Gastrocnemius medialis (tissue), 4 donors: ENCODE results near the gene SIK3.

ENCODE experiments used
- CTCF ChIP-seq, 5 experiments: fragments of 450-650 bp in 3 of 5; fragments of 200-600 bp in 2 of 5; sonication (generic) in 2 of 5; IDR thresholded peaks in 4 of 5; conservative IDR thresholded peaks in 1 of 5; 1 replicate in 4 of 5; 2 replicates in 1 of 5; pipeline ENCODE4 v1.5.1; 2016 to 2019; ENCODE audit warnings: antibody characterized with exemption in 5 of 5, mild to moderate bottlenecking in 3 of 5, moderate library complexity in 3 of 5
- POLR2A ChIP-seq, 2 donors: fragments of 450-650 bp; IDR thresholded peaks; one replicate each; pipeline ENCODE4 v1.6.1; 2017; ENCODE audit warnings: antibody characterized with exemption in 2 of 2, mild to moderate bottlenecking in 2 of 2, moderate library complexity in 2 of 2

- TF ChIP-seq CTCF (IDR thresholded peaks at IDR 0.05 in 4 of 5, conservative IDR thresholded peaks at IDR 0.05 in 1 of 5) (peak; percentile 34 to 70 (median 63)), POLR2A (IDR thresholded peaks at IDR 0.05) (no peak)
Measured at GRCh38 chr11:116835791-116836631, 262.2 kb downstream of the SIK3 start.
